ENCODE data around the gene DSCAML1. TPM values are rescaled to one million over a fixed set of nuclear protein-coding genes. Genes with fewer than 3 reads are reported as not detected.

The DSCAML1 gene
- total RNA-seq, 1 experiment from 2014 or later: not detected

- ChIA-PET CTCF (no interaction called here), POLR2A (no interaction called here), RAD21 (ENCODE audit: low non-redundant PET in 1 of 2, low total read pairs in 2 of 2, uncharacterized antibody in 2 of 2, unreplicated experiment in 2 of 2) (interaction anchor here in 1 of 2 experiments (0.6 kb wide), 1 partner anchor 31 kb away, joined by 3 read pairs; no protein-coding TSS in a partner anchor)
- intact Hi-C loops (cut with micrococcal nuclease): no loop called here
- no peaks in the 10 kb centered on the region for H3K79me2 ChIP-seq (ENCODE audit: insufficient read depth, low read length)
- H3K36me3 ChIP-seq (ENCODE audit: control insufficient read depth in 1 of 2, insufficient read depth in 2 of 2, low read length in 2 of 2): no peaks in the 10 kb centered on the region
- H3K9me3 ChIP-seq (ENCODE audit: control insufficient read depth in 1 of 2, insufficient read depth in 1 of 2, low read depth in 1 of 2, low read length in 2 of 2): no peaks in the 10 kb centered on the region
- no peaks in the 10 kb centered on the region for H4K20me1 ChIP-seq (ENCODE audit: insufficient read depth)
- no peak overlapping the region for H3K27ac ChIP-seq (ENCODE audit: low read depth, low read length)
- no peaks in the 10 kb centered on the region for H3K9me2 ChIP-seq (ENCODE audit: insufficient read depth)
- H3K4me1 ChIP-seq (ENCODE audit: control insufficient read depth in 1 of 2, insufficient read depth in 2 of 2, low read length in 2 of 2): no peaks in the 10 kb centered on the region
- no peak overlapping the region for H3K4me3 ChIP-seq (replicated peaks in 1 of 2; ENCODE audit: low read depth in 1 of 2, low read length in 2 of 2)
- no peak overlapping the region for H2AFZ ChIP-seq (ENCODE audit: low read depth, low read length, poor library complexity, severe bottlenecking)
- no peak overlapping the region for H3K4me2 ChIP-seq (ENCODE audit: low read length)
- BruUV-seq (replicated peaks): no TSS peak
- H3K9ac ChIP-seq (ENCODE audit: low read length): no peak overlapping the region
- TF ChIP-seq ZNF274 (IDR thresholded peaks at IDR 0.05; ENCODE audit: low read depth, low read length): no peak
- no peak for TF ChIP-seq SRF (IDR thresholded peaks at IDR 0.05; ENCODE audit: low read depth)
- no peak for TF ChIP-seq ZFX (IDR thresholded peaks at IDR 0.05)
- TF ChIP-seq SIN3A (IDR thresholded peaks at IDR 0.05; ENCODE audit: low read depth): no peak
- no peak for TF ChIP-seq EGR1 (IDR thresholded peaks at IDR 0.05; ENCODE audit: low read depth)
- TF ChIP-seq EZH2 (IDR thresholded peaks at IDR 0.05): no peak
- no peak for TF ChIP-seq FOSL1 (IDR thresholded peaks at IDR 0.05; ENCODE audit: low read depth)
- no peak for TF ChIP-seq CEBPB (IDR thresholded peaks at IDR 0.05; ENCODE audit: low read depth)
- TF ChIP-seq CTCF (IDR thresholded peaks at IDR 0.05 in 2 of 3, conservative IDR thresholded peaks at IDR 0.05 in 1 of 3; ENCODE audit: borderline replicate concordance in 1 of 3, insufficient read depth in 1 of 3, low read depth in 2 of 3, low read length in 2 of 3): no peak
- TF ChIP-seq RAD21 (IDR thresholded peaks at IDR 0.05; ENCODE audit: low read depth): no peak
- peaks cover 26% of the 10 kb centered on the region for H3K27me3 ChIP-seq (ENCODE audit: insufficient read depth, low read length)
- ATAC-seq (no peak), DNase-seq (ENCODE audit: low read depth, low spot score) (no peak)
Measured at GRCh38 chr11:117668321-117668751, 128.7 kb downstream of the DSCAML1 start.

DNA sequence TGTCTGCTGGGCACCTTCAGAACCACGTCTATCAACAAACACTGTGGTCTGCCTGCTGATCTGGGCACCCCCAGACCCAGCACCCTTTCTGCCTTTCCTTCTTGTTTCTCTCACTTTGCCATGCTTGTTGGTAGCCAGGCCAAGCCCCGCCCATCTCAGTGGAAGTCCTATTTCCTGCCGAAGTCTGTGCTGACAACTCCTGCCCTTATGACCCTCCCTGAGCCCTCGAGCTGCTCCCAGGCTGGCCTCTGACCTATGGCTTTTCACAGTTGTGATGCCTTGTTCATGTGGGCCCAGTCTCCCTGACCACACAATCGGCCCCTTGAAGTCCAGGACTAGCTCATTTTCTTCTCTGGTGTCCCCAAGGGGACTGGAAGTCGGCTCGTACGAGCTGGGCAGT is 132.1 kb downstream of the DSCAML1 start:
- Histone ChIP-seq H2AFZ (ENCODE audit: low read depth, low read length, poor library complexity, severe bottlenecking) (no peak overlapping the region), H3K9me3 (ENCODE audit: control insufficient read depth in 1 of 2, insufficient read depth in 1 of 2, low read depth in 1 of 2, low read length in 2 of 2) (no peaks in the 10 kb centered on the region), H3K36me3 (ENCODE audit: control insufficient read depth in 1 of 2, insufficient read depth in 2 of 2, low read length in 2 of 2) (no peaks in the 10 kb centered on the region), H3K79me2 (ENCODE audit: insufficient read depth, low read length) (no peaks in the 10 kb centered on the region), H3K9me2 (ENCODE audit: insufficient read depth) (no peaks in the 10 kb centered on the region), H3K4me1 (ENCODE audit: control insufficient read depth in 1 of 2, insufficient read depth in 2 of 2, low read length in 2 of 2) (no peaks in the 10 kb centered on the region), H3K4me3 (replicated peaks in 1 of 2; ENCODE audit: low read depth in 1 of 2, low read length in 2 of 2) (no peak overlapping the region), H3K27ac (ENCODE audit: low read depth, low read length) (no peak overlapping the region), H3K27me3 (ENCODE audit: insufficient read depth, low read length) (peaks cover 18% of the 10 kb centered on the region), H3K4me2 (ENCODE audit: low read length) (no peak overlapping the region), H4K20me1 (ENCODE audit: insufficient read depth) (no peaks in the 10 kb centered on the region), H3K9ac (ENCODE audit: low read length) (no peak overlapping the region)
- no TSS peak for BruUV-seq (replicated peaks)
- ChIA-PET POLR2A (no interaction called here), CTCF (no interaction called here), RAD21 (ENCODE audit: low non-redundant PET in 1 of 2, low total read pairs in 2 of 2, uncharacterized antibody in 2 of 2, unreplicated experiment in 2 of 2) (no interaction called here)
- intact Hi-C loops (cut with micrococcal nuclease): no loop called here
- no peak for TF ChIP-seq SRF (IDR thresholded peaks at IDR 0.05; ENCODE audit: low read depth)
- TF ChIP-seq SP1 (IDR thresholded peaks at IDR 0.05; ENCODE audit: low read depth): no peak
- no peak for TF ChIP-seq RAD21 (IDR thresholded peaks at IDR 0.05; ENCODE audit: low read depth)
- no peak for TF ChIP-seq ZBTB33 (IDR thresholded peaks at IDR 0.05; ENCODE audit: extremely low read depth, insufficient replicate concordance, low read length)
- TF ChIP-seq ZFX (IDR thresholded peaks at IDR 0.05): no peak
- TF ChIP-seq EGR1 (IDR thresholded peaks at IDR 0.05; ENCODE audit: low read depth): no peak
- no peak for TF ChIP-seq CBX3 (IDR thresholded peaks at IDR 0.05; ENCODE audit: low read depth)
- TF ChIP-seq EZH2phosphoT487 (IDR thresholded peaks at IDR 0.05; ENCODE audit: borderline replicate concordance): no peak
- TF ChIP-seq POLR2A (IDR thresholded peaks at IDR 0.05; ENCODE audit: borderline replicate concordance, extremely low read depth, insufficient read depth, insufficient read length): no peak
- no peak for TF ChIP-seq MAX (IDR thresholded peaks at IDR 0.05)
- no peak for TF ChIP-seq JUND (IDR thresholded peaks at IDR 0.05)
- TF ChIP-seq CEBPB (IDR thresholded peaks at IDR 0.05; ENCODE audit: low read depth): no peak
- TF ChIP-seq TCF7L2 (IDR thresholded peaks at IDR 0.05; ENCODE audit: borderline replicate concordance, extremely low read depth, insufficient read depth, insufficient read length): no peak
- no peak for TF ChIP-seq FOSL1 (IDR thresholded peaks at IDR 0.05; ENCODE audit: low read depth)
- DNase-seq (ENCODE audit: low read depth, low spot score): no peak
- no peak for ATAC-seq

Data from HCT116 (cell line).